PFSK-1 (cell line): ENCODE measurements around the gene SHQ1.

Experiments
- FOXP2 ChIP-seq: optimal IDR thresholded peaks from 2 replicates; pipeline ENCODE3; 2011; ENCODE audit warnings: borderline replicate concordance, control low read depth, inconsistent platforms; ENCODE audit not compliant: insufficient read depth; ENCODE audit errors: extremely low read length, extremely low read depth
- POLR2AphosphoS5 ChIP-seq: IDR thresholded peaks from 2 replicates; pipeline ENCODE4 v1.6.1; 2012; ENCODE audit warnings: low read depth, mild to moderate bottlenecking, control low read depth, low read length, moderate library complexity
- SIN3A ChIP-seq: IDR thresholded peaks from 2 replicates; pipeline ENCODE4 v1.6.1; 2012; ENCODE audit warnings: mild to moderate bottlenecking, low read length, moderate library complexity, borderline replicate concordance; ENCODE audit not compliant: insufficient read depth
- TAF1 ChIP-seq: IDR thresholded peaks from 2 replicates; pipeline ENCODE4 v1.6.1; 2012; ENCODE audit warnings: low read length, control low read depth, borderline replicate concordance; ENCODE audit not compliant: insufficient read depth
- TF ChIP-seq, protein P1 (sequence below), 2 experiments: IDR thresholded peaks; 2 replicates each; pipeline versions ENCODE4 v1.6.1 to v1.8.0; 2011 to 2012; ENCODE audit warnings: low read depth in 2 of 2, low read length in 2 of 2, control low read depth in 1 of 2, inconsistent platforms in 1 of 2, mild to moderate bottlenecking in 1 of 2, moderate library complexity in 1 of 2; ENCODE audit not compliant: insufficient read depth in 1 of 2

SHQ1 gene

DNA sequence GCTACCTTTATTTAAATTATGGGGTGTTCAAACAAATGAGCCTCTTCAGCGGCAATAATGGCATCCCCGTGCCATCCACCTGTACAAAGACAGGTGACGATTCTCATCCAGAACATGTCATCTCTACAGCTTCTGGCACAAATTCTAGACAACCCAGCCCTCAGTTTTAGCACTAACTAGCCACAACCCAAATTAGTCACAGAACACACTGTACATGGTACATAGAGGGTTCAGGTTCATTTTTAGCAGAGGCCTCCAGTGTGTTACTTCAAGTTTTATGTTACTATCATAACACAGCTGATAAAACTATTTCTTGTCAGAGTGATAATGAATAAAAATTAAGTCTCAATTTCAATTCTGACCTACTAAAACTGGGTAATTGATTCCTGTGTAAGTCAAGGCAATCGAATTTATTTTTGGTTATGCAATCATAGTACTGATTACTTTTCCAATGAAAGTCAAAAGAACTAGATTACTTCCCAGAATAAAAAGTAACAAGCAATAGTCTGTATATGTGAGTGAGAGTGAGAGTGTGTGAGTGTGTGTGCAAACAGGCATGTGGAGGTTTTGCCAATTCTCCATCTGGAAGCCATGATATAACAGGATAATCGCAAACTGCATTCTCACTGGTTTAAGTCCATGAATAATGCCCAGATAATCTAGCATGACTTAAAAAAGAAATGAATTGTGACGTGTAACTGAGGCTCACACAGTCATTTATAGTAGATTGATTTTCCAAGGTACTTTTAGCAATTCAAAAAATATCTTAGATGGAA, 37.4 kb downstream of the SHQ1 start:
- no peak for TF ChIP-seq POLR2AphosphoS5
- TF ChIP-seq SIN3A, result no peak
- TF ChIP-seq TAF1, result no peak
- no peak for TF ChIP-seq FOXP2
- TF ChIP-seq, protein P1, sequence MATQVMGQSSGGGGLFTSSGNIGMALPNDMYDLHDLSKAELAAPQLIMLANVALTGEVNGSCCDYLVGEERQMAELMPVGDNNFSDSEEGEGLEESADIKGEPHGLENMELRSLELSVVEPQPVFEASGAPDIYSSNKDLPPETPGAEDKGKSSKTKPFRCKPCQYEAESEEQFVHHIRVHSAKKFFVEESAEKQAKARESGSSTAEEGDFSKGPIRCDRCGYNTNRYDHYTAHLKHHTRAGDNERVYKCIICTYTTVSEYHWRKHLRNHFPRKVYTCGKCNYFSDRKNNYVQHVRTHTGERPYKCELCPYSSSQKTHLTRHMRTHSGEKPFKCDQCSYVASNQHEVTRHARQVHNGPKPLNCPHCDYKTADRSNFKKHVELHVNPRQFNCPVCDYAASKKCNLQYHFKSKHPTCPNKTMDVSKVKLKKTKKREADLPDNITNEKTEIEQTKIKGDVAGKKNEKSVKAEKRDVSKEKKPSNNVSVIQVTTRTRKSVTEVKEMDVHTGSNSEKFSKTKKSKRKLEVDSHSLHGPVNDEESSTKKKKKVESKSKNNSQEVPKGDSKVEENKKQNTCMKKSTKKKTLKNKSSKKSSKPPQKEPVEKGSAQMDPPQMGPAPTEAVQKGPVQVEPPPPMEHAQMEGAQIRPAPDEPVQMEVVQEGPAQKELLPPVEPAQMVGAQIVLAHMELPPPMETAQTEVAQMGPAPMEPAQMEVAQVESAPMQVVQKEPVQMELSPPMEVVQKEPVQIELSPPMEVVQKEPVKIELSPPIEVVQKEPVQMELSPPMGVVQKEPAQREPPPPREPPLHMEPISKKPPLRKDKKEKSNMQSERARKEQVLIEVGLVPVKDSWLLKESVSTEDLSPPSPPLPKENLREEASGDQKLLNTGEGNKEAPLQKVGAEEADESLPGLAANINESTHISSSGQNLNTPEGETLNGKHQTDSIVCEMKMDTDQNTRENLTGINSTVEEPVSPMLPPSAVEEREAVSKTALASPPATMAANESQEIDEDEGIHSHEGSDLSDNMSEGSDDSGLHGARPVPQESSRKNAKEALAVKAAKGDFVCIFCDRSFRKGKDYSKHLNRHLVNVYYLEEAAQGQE (IDR thresholded peaks at IDR 0.05; ENCODE audit: insufficient read depth in 1 of 2, low read depth in 2 of 2, low read length in 2 of 2), result no peak

DNA sequence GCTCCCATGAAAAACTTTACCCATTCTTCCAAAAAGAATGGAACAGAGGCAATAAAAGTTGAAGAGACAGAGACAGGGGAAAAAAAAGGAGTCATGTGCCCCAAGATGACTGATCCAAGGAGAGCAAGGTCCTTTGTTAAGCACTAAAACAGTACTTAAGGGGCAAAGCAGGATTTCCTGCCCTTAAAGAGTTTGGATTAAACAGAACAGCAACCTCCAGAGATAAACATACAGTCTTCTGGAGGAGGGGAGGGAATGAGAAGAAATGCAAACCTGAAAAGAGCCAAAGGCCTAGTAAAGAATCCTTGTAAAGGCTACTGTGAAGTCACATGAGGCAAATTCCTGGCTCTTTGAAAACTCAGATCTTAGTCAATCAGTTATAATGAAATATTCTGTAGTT, 38.2 kb downstream of the SHQ1 start:
- TF ChIP-seq POLR2AphosphoS5 (no peak), FOXP2 (no peak), TAF1 (no peak), SIN3A (no peak)
- TF ChIP-seq, protein P1 (IDR thresholded peaks at IDR 0.05; ENCODE audit: insufficient read depth in 1 of 2, low read depth in 2 of 2, low read length in 2 of 2), result no peak

DNA sequence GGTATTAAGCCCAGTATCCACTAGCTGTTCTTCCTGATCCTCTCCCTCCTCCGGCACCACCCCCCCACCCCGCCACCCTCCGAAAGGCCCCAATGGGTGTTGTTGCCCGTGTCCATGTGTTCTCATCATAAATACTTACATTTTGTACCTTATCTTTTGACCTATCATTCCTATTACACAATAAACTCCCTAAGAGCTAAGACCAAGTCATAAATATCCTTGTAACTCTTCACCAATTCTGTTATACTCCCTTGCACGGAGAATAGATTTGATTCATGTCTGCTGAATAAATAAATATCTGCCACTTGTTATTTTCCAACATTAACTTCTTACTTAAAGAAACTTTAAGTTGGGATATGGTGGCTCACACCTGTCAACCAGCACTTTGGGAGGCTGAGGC, 43.9 kb downstream of the SHQ1 start:
- no peak for TF ChIP-seq SIN3A
- TF ChIP-seq POLR2AphosphoS5, result no peak
- TF ChIP-seq FOXP2, result no peak
- no peak for TF ChIP-seq TAF1
- TF ChIP-seq, protein P1 (IDR thresholded peaks at IDR 0.05; ENCODE audit: insufficient read depth in 1 of 2, low read depth in 2 of 2, low read length in 2 of 2), result no peak

DNA sequence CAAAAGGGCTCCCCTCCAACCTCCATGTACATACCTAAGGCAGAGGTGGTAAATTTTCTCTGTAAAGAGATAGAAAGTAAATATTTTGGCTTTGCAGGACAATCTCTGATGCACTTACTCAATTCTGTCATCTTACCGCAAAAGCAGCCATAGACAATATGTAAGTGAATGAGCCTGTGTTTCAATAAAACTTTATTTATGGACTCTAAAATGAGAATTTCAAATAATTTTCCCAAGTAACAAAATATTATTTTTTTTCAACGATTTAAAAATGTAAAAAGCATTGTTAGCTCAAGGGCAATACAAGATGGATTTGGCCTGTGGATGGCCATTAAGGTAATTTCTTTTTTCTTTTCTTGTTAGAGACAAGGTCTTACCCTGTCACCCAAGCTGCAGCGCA, 44.7 kb downstream of the SHQ1 start:
- TF ChIP-seq, protein P1 (IDR thresholded peaks at IDR 0.05; ENCODE audit: insufficient read depth in 1 of 2, low read depth in 2 of 2, low read length in 2 of 2), result no peak
- no peak for TF ChIP-seq TAF1
- TF ChIP-seq FOXP2, result no peak
- no peak for TF ChIP-seq SIN3A
- no peak for TF ChIP-seq POLR2AphosphoS5
